ENCODE measurements around the gene TMEM247. TPM values are rescaled to one million over a fixed set of nuclear protein-coding genes. Genes with fewer than 3 reads are reported as not detected.
"Not testable (repeated sequence)": the region's sequence is repeated elsewhere in the genome, so short reads cannot be mapped to it uniquely, and the experiment has no call there.

Gene TMEM247
- total RNA-seq, 2 donors from 2014 or later: not detected

GRCh38 chr2:46461709-46462171, 17.6 kb upstream of the TMEM247 start:
- peak; percentile 35 for ATAC-seq
- H3K9me3 ChIP-seq (ENCODE audit: control insufficient read depth, low read length, poor library complexity, severe bottlenecking): no peaks in the 10 kb centered on the region
- Mint-ChIP-seq H3K27ac (peak overlapping the region; percentile 59), H3K4me3 (peak overlapping the region; percentile 39), H3K27me3 (peaks cover 11% of the 10 kb centered on the region), H3K4me1 (peaks cover 10% of the 10 kb centered on the region), H3K36me3 (ENCODE audit: low read depth) (no peaks in the 10 kb centered on the region)
- DNase-seq: no peak

- Mint-ChIP-seq H3K36me3 (ENCODE audit: low read depth) (no peaks in the 10 kb centered on the region), H3K4me1 (peaks cover 10% of the 10 kb centered on the region), H3K27me3 (peaks cover 6% of the 10 kb centered on the region), H3K27ac (no peak overlapping the region), H3K4me3 (no peak overlapping the region)
- ATAC-seq (no peak), DNase-seq (no peak)
- no peaks in the 10 kb centered on the region for H3K9me3 ChIP-seq (ENCODE audit: control insufficient read depth, low read length, poor library complexity, severe bottlenecking)
Measured at GRCh38 chr2:46462936-46463335, 16.4 kb upstream of the TMEM247 start.

- ATAC-seq: no peak
- DNase-seq: no peak
- no peaks in the 10 kb centered on the region for H3K36me3 Mint-ChIP-seq (ENCODE audit: low read depth)
- peaks cover 12% of the 10 kb centered on the region for H3K4me1 Mint-ChIP-seq
- no peaks in the 10 kb centered on the region for H3K9me3 ChIP-seq (ENCODE audit: control insufficient read depth, low read length, poor library complexity, severe bottlenecking)
- H3K27ac Mint-ChIP-seq: peak overlapping the region; percentile 14
- no peak overlapping the region for H3K4me3 Mint-ChIP-seq
- H3K27me3 Mint-ChIP-seq: peaks cover 6% of the 10 kb centered on the region
Measured at GRCh38 chr2:46469116-46469515, 10.2 kb upstream of the TMEM247 start.

DNA sequence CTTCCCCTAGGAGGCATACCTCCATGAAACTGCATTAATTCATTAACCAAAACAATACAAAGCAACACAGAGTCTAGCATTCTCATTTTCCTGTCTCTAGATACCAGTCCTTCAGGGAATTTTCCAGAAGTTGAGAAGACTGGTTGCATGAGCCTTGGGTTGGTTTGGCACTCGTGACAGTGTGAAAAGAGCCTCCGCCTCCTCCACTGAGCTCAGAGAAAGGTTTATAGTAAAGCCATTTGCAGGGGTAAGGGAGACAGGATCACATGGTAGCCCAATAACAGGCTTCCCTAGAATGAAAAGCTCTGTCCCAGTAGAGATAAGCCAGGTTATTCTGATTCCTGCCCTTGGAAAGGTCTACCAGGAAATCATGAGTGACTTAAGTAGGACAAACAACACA, 9.7 kb upstream of the TMEM247 start:
- H3K27me3 Mint-ChIP-seq: peaks cover 1% of the 10 kb centered on the region
- DNase-seq: no peak
- H3K9me3 ChIP-seq (ENCODE audit: control insufficient read depth, low read length, poor library complexity, severe bottlenecking): no peaks in the 10 kb centered on the region
- H3K4me3 Mint-ChIP-seq: no peak overlapping the region
- peaks cover 8% of the 10 kb centered on the region for H3K4me1 Mint-ChIP-seq
- H3K36me3 Mint-ChIP-seq (ENCODE audit: low read depth): no peaks in the 10 kb centered on the region
- peak overlapping the region; percentile 14 for H3K27ac Mint-ChIP-seq
- no peak for ATAC-seq

- DNase-seq: no peak
- H3K4me1 Mint-ChIP-seq: peaks cover 8% of the 10 kb centered on the region
- peaks cover 3% of the 10 kb centered on the region for H3K36me3 Mint-ChIP-seq (ENCODE audit: low read depth)
- ATAC-seq: peak; percentile 21
- H3K27me3 Mint-ChIP-seq: no peaks in the 10 kb centered on the region
- no peak overlapping the region for H3K4me3 Mint-ChIP-seq
- H3K9me3 ChIP-seq (ENCODE audit: control insufficient read depth, low read length, poor library complexity, severe bottlenecking): no peaks in the 10 kb centered on the region
- H3K27ac Mint-ChIP-seq: peak overlapping the region; percentile 14
Measured at GRCh38 chr2:46470114-46470628, 9.2 kb upstream of the TMEM247 start.

DNA sequence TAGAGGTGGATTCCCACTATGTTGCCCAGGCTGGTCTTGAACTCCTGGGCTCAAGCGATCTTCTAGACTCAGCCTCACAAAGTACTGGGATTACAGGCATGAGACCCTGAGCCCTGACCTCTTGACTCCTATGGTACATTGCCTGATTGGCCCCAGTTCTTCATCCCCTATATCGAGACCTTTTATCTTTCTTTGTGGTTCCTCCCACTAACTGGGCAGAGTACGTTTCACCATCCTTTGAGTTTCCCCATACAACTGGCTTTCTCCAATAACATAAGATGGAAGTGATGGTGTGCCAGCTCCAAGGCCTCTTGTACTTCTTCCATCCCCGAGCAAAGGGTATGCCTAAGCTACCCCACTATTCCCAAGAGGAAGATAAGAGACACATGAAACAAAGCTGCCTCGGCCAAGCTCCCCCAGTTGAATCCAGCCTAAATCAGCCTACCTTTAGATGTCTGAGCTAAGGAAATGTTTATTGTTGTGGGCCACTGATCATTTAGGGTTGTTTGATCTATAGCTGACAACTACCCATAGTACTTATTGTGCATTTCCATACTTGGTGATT, 8.3 kb upstream of the TMEM247 start:
- DNase-seq (no peak), ATAC-seq (no peak)
- peaks cover 3% of the 10 kb centered on the region for H3K36me3 Mint-ChIP-seq (ENCODE audit: low read depth)
- peaks cover 8% of the 10 kb centered on the region for H3K4me1 Mint-ChIP-seq
- no peak overlapping the region for H3K4me3 Mint-ChIP-seq
- no peak overlapping the region for H3K27ac Mint-ChIP-seq
- H3K9me3 ChIP-seq (ENCODE audit: control insufficient read depth, low read length, poor library complexity, severe bottlenecking): no peaks in the 10 kb centered on the region
- H3K27me3 Mint-ChIP-seq: no peaks in the 10 kb centered on the region

DNA sequence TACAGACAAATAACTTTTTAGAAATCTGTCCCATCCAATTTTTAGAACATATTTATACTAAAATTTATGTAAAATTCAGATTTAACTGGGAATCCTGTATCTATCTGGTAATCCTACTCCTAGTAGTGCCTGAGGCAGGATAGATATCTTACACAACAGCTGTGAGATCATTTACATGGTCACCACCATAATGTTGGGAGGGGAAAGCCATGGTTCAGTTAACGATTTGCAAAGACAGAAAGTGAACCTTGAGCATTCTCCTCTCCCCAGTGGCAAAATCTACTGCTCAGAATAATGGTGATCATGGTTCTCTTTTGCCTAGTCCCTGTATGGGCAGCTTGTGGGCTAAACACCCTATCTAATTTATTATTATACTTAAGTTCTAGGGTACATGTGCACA, 7.7 kb upstream of the TMEM247 start:
- Mint-ChIP-seq H3K27me3 (no peaks in the 10 kb centered on the region), H3K27ac (no peak overlapping the region), H3K4me1 (peaks cover 9% of the 10 kb centered on the region), H3K4me3 (no peak overlapping the region), H3K36me3 (ENCODE audit: low read depth) (peaks cover 3% of the 10 kb centered on the region)
- H3K9me3 ChIP-seq (ENCODE audit: control insufficient read depth, low read length, poor library complexity, severe bottlenecking): no peaks in the 10 kb centered on the region
- ATAC-seq: no peak
- no peak for DNase-seq

- DNase-seq; H3K4me3 Mint-ChIP-seq; H3K9me3 ChIP-seq (ENCODE audit: control insufficient read depth, low read length, poor library complexity, severe bottlenecking); H3K27me3 Mint-ChIP-seq; ATAC-seq; H3K36me3 Mint-ChIP-seq (ENCODE audit: low read depth); H3K27ac Mint-ChIP-seq: not testable (repeated sequence)
- peaks cover 13% of the 10 kb centered on the region for H3K4me1 Mint-ChIP-seq
Measured at GRCh38 chr2:46472165-46472564, 7.2 kb upstream of the TMEM247 start.

DNA sequence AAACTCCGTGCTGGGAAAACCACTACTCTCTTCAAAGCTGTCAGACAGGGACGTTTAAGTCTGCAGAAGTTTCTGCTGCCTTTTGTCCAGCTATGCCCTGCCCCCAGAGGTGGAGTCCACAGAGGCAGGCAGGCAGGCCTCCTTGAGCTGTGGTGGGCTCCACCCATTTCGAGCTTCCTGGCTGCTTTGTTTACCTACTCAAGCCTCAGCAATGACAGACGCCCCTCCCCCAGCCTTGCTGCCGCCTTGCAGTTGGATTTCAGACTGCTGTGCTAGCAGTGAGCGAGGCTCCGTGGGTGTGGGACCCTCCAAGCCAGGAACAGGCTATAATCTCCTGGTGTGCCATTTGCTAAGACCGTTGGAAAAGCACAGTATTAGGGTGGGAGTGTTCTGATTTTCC, 1.9 kb upstream of the TMEM247 start:
- H3K4me3 Mint-ChIP-seq: peak overlapping the region; percentile 34
- H3K27ac Mint-ChIP-seq; H3K9me3 ChIP-seq (ENCODE audit: control insufficient read depth, low read length, poor library complexity, severe bottlenecking); H3K36me3 Mint-ChIP-seq (ENCODE audit: low read depth); H3K27me3 Mint-ChIP-seq; DNase-seq; ATAC-seq; H3K4me1 Mint-ChIP-seq: not testable (repeated sequence)

GRCh38 chr2:46477925-46478324, 1.4 kb upstream of the TMEM247 start:
- Mint-ChIP-seq H3K36me3 (ENCODE audit: low read depth) (peaks cover 3% of the 10 kb centered on the region), H3K27me3 (no peaks in the 10 kb centered on the region), H3K27ac (no peak overlapping the region), H3K4me3 (peak overlapping the region; percentile 34), H3K4me1 (peaks cover 6% of the 10 kb centered on the region)
- H3K9me3 ChIP-seq (ENCODE audit: control insufficient read depth, low read length, poor library complexity, severe bottlenecking): no peaks in the 10 kb centered on the region
- no peak for DNase-seq
- no peak for ATAC-seq

GRCh38 chr2:46480562-46480961, 1.2 kb downstream of the TMEM247 start:
- H3K4me3 Mint-ChIP-seq: no peak overlapping the region

GRCh38 chr2:46481198-46482193, 2.1 kb downstream of the TMEM247 start:
- Mint-ChIP-seq H3K4me1 (peaks cover 6% of the 10 kb centered on the region), H3K4me3 (no peak overlapping the region), H3K27me3 (peaks cover 23% of the 10 kb centered on the region), H3K27ac (no peak overlapping the region), H3K36me3 (ENCODE audit: low read depth) (no peaks in the 10 kb centered on the region)
- DNase-seq (no peak), ATAC-seq (no peak)
- H3K9me3 ChIP-seq (ENCODE audit: control insufficient read depth, low read length, poor library complexity, severe bottlenecking): no peaks in the 10 kb centered on the region

More at GRCh38 chr2:46480562-46480961, 1.2 kb downstream of the TMEM247 start:
- ATAC-seq (no peak), DNase-seq (no peak)
- no peaks in the 10 kb centered on the region for H3K9me3 ChIP-seq (ENCODE audit: control insufficient read depth, low read length, poor library complexity, severe bottlenecking)
- H3K27me3 Mint-ChIP-seq: peaks cover 14% of the 10 kb centered on the region
- peaks cover 6% of the 10 kb centered on the region for H3K4me1 Mint-ChIP-seq
- no peaks in the 10 kb centered on the region for H3K36me3 Mint-ChIP-seq (ENCODE audit: low read depth)
- no peak overlapping the region for H3K27ac Mint-ChIP-seq

DNA sequence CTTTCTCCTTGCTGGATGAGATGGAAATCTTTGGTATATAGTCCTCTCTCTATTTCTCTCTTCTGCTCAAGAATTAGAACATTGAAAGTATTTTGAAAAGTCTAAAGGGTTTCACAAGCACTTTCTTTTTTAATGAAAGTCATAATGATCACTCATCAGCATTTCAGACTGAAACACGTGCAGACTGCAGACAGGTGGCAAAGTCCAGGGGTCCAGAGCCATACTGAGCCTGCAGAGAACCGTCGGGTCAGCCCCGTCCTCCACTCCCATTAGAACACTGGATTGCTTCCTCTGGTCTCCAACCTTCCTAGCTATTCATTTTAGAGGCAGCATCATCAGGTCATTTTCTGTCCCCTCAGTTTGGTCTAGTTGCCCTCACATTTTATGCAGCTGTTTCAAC, 3.1 kb downstream of the TMEM247 start:
- no peaks in the 10 kb centered on the region for H3K9me3 ChIP-seq (ENCODE audit: control insufficient read depth, low read length, poor library complexity, severe bottlenecking)
- ATAC-seq: no peak
- DNase-seq: no peak
- Mint-ChIP-seq H3K36me3 (ENCODE audit: low read depth) (no peaks in the 10 kb centered on the region), H3K4me1 (no peaks in the 10 kb centered on the region), H3K27ac (no peak overlapping the region), H3K4me3 (no peak overlapping the region), H3K27me3 (peaks cover 28% of the 10 kb centered on the region)
